NCI-H1694 (cell line): ENCODE data around the gene PNRC2.
"Not testable (repeated sequence)": the region's sequence is repeated elsewhere in the genome, so short reads cannot be mapped to it uniquely, and the experiment has no call there.

ENCODE experiments used
- DNase-seq: peaks from one replicate; lab custom pipeline; 2025; lab: John Stamatoyannopoulos, UW

Gene PNRC2

DNA sequence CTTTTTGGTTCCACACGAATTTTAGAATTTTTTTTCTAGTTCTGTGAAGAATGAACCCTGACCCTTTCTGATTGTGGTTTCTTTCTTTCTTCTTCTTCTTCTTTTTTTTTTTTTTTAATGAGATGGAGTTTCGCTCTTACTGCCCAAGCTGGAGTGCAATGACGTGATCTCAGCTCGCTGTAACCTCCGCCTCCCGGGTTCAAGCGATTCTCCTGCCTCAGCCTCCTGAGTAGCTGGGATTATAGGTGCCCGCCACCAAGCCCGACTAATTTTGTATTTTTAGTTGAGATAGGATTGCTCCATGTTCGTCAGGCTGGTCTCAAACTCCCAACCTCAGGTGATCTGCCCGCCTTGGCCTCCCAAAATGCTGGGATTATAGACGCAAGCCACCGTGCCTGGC lies 32.4 kb downstream of the PNRC2 start:
- not testable (repeated sequence) for DNase-seq

DNA sequence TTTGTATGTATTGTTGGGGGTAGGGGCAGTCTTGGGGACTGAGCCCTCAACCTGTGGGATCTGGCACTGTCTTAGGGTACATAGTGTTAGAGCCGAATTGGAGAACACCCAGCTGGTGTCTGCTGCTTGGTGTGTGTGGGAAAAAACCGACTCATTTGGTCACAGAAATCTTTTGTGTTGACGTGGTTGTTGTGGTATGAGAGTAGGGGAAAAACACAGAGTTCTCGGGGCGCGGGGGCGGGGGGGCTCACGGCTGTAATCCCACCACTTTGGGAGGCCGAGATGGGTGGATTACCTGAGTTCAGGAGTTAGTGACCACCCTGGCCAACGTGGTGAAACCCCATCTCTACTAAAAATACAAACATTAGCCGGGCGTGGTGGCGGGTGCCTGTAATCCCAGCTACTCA lies 35.8 kb downstream of the PNRC2 start:
- DNase-seq, result no peak

DNA sequence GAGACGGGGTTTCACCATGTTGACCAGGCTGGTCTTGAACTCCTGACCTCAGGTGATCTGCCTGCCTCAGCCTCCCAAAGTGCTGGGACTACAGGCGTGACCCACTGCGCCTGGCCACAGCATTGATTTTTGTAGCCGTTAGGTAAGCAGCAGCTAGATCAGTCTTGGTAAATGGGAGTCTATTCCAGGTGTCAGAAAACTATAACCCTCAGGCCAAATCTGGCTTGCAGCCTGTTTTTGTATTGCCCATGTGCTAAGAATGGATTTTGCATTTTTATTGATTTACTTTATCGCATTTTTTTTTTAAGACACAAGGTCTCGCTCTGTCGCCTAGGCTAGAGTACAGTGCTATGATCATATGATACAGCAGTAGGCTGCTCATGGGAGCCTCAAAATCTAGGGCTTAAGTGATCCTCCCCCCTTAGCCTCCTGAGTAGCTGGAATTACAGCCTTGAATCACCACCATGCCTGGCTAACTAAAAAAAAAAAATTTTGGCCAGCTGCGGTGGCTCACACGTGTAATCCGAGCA lies 37.1 kb downstream of the PNRC2 start:
- DNase-seq, result no peak

DNA sequence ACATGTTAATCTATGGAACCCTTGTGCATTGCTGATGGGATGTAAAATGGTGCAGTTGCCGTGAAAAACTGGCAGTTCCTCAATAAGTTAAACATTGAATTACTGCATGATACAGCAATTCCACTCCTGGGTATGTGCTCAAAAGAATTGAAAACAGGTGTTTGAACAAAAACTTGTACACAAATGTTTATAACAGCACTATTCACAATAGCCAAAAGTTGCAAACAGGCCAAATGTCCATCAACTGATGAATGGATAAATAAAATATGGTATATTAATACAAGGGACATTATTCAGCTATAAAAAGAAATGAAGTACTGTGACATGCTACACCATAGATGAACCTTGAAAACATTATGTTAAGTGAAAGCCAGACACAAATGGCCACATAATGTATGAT lies 38.2 kb downstream of the PNRC2 start:
- no peak for DNase-seq

DNA sequence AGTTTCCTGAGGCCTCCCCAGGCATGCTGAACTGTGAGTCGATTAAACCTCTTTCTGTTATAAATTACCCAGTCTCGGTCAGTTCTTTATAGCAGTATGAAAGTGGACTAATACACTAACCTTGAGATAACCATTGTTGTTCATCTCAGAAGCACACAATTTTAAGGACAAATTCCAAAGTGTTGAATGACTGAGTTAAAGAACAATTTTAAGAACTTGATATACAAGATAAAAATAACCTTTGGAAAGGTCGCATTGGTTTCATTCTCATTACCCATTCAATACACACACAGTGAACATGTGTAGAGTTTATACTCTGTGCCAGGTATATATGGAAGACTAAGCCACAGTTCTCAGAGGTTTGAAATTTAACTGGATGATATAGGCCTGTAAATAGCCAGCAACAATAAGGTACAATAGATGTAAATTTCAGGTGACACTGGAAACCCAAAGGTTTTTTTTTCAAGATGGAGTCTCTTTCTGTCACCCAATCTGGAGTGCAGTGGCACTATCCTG lies 39.6 kb downstream of the PNRC2 start:
- DNase-seq, result no peak

DNA sequence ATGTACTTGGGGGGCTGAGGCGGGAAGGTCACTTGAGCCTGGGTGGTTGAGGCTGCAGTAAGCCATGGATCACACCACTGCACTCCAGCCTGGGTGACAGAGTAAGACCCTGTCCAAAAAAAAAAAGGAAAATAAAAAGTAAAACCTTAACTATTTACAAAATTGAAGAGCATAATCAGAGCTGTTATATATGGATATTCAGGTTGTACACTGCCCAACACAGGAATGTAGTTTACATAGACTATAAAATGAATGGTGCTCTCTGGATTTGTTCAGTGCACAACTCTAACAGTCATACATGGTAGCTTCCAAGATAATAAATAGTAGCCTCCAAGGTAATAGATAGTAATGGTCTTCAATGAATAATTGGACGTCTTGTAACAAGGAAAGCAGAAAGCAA lies 43.1 kb downstream of the PNRC2 start:
- DNase-seq, result no peak

DNA sequence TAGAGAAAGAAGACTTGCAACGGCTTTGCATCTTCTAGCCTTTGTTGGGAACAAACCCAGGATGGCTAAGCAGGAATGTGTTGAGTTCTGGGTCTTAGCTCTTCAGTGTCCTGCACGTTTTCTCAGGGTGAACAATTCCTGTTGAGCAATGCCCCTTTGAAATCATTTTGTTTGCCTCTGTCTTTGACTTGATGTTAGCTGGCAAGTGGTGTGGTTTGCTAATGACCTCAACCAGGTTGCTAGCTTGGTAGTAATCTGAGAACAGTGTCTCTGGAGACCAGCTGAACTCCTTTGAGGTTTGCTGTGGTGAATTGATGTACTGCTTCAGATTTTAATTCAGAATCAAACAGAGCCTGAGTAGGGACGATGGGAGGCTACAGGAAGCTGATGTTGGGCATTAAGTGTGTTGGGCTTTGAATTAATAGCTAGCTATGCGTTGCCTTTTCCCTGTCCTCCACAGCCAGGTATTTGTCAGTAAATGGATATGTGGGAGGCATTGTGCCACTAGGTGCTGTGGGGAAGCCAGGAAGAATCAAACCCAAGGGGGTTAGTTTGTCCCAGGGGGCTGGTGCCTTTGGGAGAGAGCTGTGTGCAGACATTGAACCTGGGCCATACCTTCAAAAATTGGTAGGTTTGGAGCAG lies 43.8 kb downstream of the PNRC2 start:
- DNase-seq, result no peak

DNA sequence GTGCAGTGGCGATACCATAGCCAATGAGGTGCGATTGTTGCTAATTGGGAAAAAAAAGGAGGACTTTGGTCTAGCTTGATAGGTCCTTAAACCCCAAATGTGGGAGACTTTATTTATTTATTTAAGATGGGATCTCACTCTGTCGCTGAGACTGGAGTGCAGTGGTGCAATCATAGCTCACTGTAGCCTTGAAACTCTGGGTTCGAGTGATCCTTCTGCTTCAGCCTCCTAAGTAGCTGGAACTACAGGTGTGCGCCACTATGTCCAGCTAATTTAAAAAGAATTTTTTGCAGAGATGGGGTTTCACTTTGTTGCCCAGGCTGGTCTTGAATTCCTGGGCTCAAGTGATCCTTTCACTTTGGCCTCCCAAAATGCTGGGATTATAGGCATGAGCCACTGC lies 44.5 kb downstream of the PNRC2 start:
- no peak for DNase-seq

DNA sequence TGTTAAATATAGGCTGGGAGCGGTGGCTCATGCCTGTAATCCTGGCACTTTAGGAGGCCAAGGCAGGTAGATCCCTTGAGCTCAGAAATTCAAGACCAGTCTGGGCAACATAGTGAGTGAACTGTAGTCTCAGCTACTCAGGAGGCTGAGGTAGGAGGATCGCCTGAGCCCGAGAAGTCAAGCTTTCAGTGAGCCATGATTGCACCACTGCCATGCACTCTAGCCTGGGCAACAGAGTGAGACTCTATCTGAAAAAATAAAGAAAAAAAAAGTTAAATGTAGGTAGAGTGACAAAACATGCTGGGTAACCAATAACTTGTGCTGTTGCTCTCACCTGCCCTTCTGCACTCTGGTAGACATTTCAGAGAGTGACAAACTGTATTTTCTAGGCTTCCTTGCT lies 45.5 kb downstream of the PNRC2 start:
- no peak for DNase-seq

DNA sequence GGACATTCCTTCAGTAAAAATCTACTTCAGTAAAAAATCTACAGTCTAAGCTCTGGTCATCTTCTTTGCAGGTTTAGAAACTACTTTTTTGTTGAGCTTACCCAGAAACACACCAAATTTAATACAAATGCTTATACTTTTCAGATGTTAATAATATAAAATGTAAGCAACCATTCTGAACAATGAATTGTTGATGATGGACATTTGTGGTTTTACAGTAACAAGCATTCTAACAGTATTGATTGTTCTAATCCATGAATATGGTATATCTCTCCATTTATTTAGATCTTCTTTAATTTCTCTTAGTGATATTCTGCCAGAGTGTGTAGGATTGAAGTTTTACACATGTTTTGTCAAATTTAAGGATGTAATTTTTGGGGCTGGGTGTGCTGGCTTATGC lies 47.5 kb downstream of the PNRC2 start:
- DNase-seq, result no peak

DNA sequence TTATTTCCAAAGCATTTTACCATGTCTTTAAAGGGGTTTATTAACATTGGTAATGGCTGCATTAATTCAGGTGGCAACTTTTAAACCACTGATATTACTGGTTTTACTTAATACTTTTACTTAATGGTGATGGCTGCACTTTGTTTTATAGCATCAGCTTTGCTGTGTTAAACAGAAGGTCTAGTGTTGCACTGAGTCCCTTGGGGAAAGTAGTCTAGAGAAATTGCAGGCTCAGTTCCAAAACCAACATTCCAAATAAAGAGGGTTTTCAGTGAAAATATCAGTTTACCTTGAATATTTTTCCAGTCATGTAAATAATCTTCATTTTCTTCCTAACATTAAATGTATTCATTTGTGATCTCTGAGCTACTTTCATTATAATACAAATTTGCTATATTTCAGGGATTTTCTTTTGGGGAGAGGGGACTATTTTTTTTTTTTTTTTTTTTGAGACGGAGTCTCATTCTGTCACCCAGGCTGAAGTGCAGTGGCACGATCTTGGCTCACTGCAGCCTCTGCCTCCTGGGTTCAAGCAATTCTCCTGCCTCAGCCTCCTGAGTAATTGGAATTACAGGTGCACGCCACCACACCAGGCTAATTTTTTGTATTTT lies 49.1 kb downstream of the PNRC2 start:
- DNase-seq, result peak; percentile 40

DNA sequence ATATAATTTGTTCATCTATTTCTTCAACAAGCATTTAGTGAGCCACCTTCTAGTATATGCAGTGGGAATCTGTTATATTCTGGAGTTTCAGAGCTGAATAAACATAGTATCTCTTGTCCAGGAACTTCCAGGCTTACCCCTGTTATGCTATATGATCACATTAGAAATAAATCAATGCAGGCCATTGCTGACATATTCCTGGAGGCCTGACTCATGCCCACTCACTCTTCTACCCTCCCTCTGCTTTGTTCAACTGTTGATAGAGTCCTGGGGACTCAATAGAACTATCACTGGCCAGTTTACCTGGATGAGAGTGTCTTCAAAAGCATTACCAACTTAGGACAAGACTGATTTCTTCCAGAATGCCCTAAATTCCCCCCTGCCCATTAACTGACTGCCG lies 49.8 kb downstream of the PNRC2 start:
- DNase-seq, result no peak

DNA sequence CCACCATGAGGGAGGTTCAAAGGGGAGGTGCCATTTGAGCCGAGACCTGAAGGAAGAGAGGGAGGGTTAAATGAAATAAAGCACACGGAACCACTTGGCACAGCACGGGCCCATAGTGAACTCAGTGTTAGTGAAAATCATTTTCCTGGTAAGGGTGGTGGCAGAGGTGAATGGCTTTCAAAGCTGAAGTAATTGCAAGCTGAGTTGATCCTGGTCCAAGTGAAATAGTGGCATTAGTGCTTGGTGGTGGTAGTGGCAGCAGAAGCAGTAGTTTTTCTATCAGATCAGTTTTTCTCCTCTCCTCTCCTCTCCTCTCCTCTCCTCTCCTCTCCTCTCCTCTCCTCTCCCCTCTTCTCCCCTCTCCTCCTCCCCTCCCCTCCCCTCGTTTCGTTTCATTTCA lies 51.0 kb downstream of the PNRC2 start:
- DNase-seq, result no peak

DNA sequence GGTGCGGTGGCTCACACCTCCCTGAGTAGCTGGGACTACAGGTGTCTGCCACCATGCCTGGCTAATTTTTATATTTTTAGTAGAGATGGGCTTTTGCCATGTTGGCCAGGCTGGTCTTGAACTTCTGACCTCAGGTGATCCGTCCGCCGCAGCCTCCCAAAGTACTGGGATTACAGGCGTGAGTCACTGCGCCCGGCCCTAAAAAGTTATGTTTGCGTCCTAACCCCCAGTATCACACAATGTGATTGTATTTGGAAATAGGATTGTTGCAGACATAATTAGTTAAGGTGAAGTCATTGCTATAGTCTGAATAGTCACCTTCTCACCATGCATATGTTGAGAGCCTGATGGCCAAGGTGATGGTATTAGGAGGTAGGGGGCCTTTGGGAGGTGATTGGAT lies 53.2 kb downstream of the PNRC2 start:
- not testable (repeated sequence) for DNase-seq
